ENCODE data around the gene PLCB4.
"Not testable (repeated sequence)": the region's sequence is repeated elsewhere in the genome, so short reads cannot be mapped to it uniquely, and the experiment has no call there.

Gene PLCB4

GRCh38 chr20:9369557-9369956, 300.7 kb downstream of the PLCB4 start:
- no peak for DNase-seq (ENCODE audit: low read depth)
- no peak overlapping the region for H3K4me3 ChIP-seq (ENCODE audit: low read length)
- no peak for TF ChIP-seq CTCF (IDR thresholded peaks at IDR 0.05; ENCODE audit: insufficient read depth, low read depth, low read length, missing control alignments)

GRCh38 chr20:9374072-9374471, 305.2 kb downstream of the PLCB4 start:
- TF ChIP-seq CTCF (IDR thresholded peaks at IDR 0.05; ENCODE audit: insufficient read depth, low read depth, low read length, missing control alignments) = no peak
- DNase-seq (ENCODE audit: low read depth) = no peak
- no peak overlapping the region for H3K4me3 ChIP-seq (ENCODE audit: low read length)

- no peak overlapping the region for H3K4me3 ChIP-seq (ENCODE audit: low read length)
- no peak for DNase-seq (ENCODE audit: low read depth)
- no peak for TF ChIP-seq CTCF (IDR thresholded peaks at IDR 0.05; ENCODE audit: insufficient read depth, low read depth, low read length, missing control alignments)
Observed at GRCh38 chr20:9374480-9374879, 305.6 kb downstream of the PLCB4 start.

GRCh38 chr20:9375221-9375681, 306.4 kb downstream of the PLCB4 start:
- no peak for TF ChIP-seq CTCF (IDR thresholded peaks at IDR 0.05; ENCODE audit: insufficient read depth, low read depth, low read length, missing control alignments)
- DNase-seq (ENCODE audit: low read depth) = no peak
- no peak overlapping the region for H3K4me3 ChIP-seq (ENCODE audit: low read length)

GRCh38 chr20:9377007-9377406, 308.1 kb downstream of the PLCB4 start:
- DNase-seq (ENCODE audit: low read depth) = no peak
- no peak overlapping the region for H3K4me3 ChIP-seq (ENCODE audit: low read length)
- TF ChIP-seq CTCF (IDR thresholded peaks at IDR 0.05; ENCODE audit: insufficient read depth, low read depth, low read length, missing control alignments) = no peak

- DNase-seq (ENCODE audit: low read depth); H3K4me3 ChIP-seq (ENCODE audit: low read length): not testable (repeated sequence)
Observed at GRCh38 chr20:9385345-9386310, 316.7 kb downstream of the PLCB4 start.

GRCh38 chr20:9388160-9388812, 319.4 kb downstream of the PLCB4 start:
- no peak for TF ChIP-seq CTCF (IDR thresholded peaks at IDR 0.05; ENCODE audit: insufficient read depth, low read depth, low read length, missing control alignments)
- no peak for DNase-seq (ENCODE audit: low read depth)
- H3K4me3 ChIP-seq (ENCODE audit: low read length) = no peak overlapping the region
